ENCODE data around the gene BTBD9. TPM values are rescaled to one million over a fixed set of nuclear protein-coding genes. Genes with fewer than 3 reads are reported as not detected.

The BTBD9 gene
- total and polyA plus RNA-seq, 2 experiments from 2014 or later: 10.0 to 13.7 TPM

DNA sequence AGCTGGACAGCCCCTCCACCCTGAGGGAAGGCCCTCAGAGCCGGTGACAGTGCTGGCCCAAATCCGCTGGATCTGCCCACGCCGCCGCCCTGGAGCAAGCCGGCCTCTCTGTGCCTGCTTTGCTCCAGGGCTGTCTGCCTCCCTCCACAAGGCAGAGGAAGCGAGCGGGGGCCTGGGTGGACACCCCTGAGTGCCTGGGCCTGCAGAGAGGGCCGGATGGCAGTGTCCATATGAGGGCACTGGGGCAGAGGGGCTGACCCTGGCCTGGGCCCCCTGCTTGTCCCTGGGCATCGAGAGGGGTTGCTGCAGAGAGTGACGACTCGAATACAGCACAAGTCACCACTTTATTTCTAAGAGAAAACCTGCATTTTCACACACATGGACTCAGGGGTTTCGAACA is 471.6 kb downstream of the BTBD9 start:
- Histone ChIP-seq H3K79me2 (ENCODE audit: insufficient read depth) (no peaks in the 10 kb centered on the region), H2AFZ (no peak overlapping the region), H3K27ac (no peak overlapping the region), H3K4me3 (no peak overlapping the region), H4K20me1 (ENCODE audit: insufficient read depth) (no peaks in the 10 kb centered on the region), H3K4me1 (ENCODE audit: insufficient read depth) (no peaks in the 10 kb centered on the region), H3K9me3 (ENCODE audit: low read depth) (no peaks in the 10 kb centered on the region), H3K4me2 (ENCODE audit: unreplicated experiment) (no peak overlapping the region), H3K9me2 (ENCODE audit: insufficient read depth) (no peaks in the 10 kb centered on the region), H3K27me3 (replicated peaks; ENCODE audit: insufficient read depth) (no peaks in the 10 kb centered on the region), H3K9ac (no peak overlapping the region), H3F3A (ENCODE audit: insufficient read depth) (no peaks in the 10 kb centered on the region), H3K36me3 (ENCODE audit: low read depth) (no peaks in the 10 kb centered on the region)
- in situ Hi-C loops (cut with MboI): no loop called here
- no peak for TF ChIP-seq EZH2phosphoT487 (IDR thresholded peaks at IDR 0.05; ENCODE audit: insufficient read depth, low read depth)
- no peak for TF ChIP-seq EZH2 (IDR thresholded peaks at IDR 0.05; ENCODE audit: insufficient read depth, poor library complexity, severe bottlenecking)
- WGBS, 2 experiments (ENCODE audit: low coverage in 1 of 2, low lambda C conversion rate in 2 of 2, missing lambda C conversion rate in 2 of 2): 89 to 94% methylated on average over 8 to 13 of the region's 13 CpGs
- DNase-seq: no peak

DNA sequence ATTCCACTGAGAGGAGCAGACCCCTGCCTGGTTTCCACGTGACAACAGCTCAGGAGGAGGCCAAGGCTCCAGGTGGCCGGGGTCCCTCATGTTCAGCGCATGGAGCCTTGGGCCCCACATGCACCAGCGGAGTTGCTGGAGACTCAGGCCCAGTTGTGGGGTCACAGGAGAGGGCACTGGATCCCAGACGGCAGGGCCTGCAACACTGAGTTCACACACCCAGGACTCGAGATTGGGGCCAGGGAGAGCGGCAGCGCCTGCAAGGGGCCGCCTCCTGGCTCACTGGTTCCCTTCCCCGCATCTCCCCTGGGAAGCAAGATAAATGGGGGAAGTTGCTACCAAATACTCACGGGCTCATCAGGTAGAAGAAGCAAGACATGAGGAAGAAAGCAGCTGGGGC is 472.1 kb downstream of the BTBD9 start:
- Histone ChIP-seq H3K9me2 (ENCODE audit: insufficient read depth) (no peaks in the 10 kb centered on the region), H3K9ac (no peak overlapping the region), H2AFZ (no peak overlapping the region), H3F3A (ENCODE audit: insufficient read depth) (no peaks in the 10 kb centered on the region), H3K4me3 (no peak overlapping the region), H3K4me2 (ENCODE audit: unreplicated experiment) (no peak overlapping the region), H3K36me3 (ENCODE audit: low read depth) (no peaks in the 10 kb centered on the region), H3K9me3 (ENCODE audit: low read depth) (no peaks in the 10 kb centered on the region), H4K20me1 (ENCODE audit: insufficient read depth) (no peaks in the 10 kb centered on the region), H3K4me1 (ENCODE audit: insufficient read depth) (no peaks in the 10 kb centered on the region), H3K27me3 (replicated peaks; ENCODE audit: insufficient read depth) (no peaks in the 10 kb centered on the region), H3K27ac (no peak overlapping the region), H3K79me2 (ENCODE audit: insufficient read depth) (no peaks in the 10 kb centered on the region)
- WGBS, 2 experiments (ENCODE audit: low coverage in 1 of 2, low lambda C conversion rate in 2 of 2, missing lambda C conversion rate in 2 of 2): 96 to 98% methylated on average over 11 of the region's 11 CpGs
- in situ Hi-C loops (cut with MboI): no loop called here
- TF ChIP-seq EZH2phosphoT487 (IDR thresholded peaks at IDR 0.05; ENCODE audit: insufficient read depth, low read depth): no peak
- no peak for TF ChIP-seq EZH2 (IDR thresholded peaks at IDR 0.05; ENCODE audit: insufficient read depth, poor library complexity, severe bottlenecking)
- no peak for DNase-seq

DNA sequence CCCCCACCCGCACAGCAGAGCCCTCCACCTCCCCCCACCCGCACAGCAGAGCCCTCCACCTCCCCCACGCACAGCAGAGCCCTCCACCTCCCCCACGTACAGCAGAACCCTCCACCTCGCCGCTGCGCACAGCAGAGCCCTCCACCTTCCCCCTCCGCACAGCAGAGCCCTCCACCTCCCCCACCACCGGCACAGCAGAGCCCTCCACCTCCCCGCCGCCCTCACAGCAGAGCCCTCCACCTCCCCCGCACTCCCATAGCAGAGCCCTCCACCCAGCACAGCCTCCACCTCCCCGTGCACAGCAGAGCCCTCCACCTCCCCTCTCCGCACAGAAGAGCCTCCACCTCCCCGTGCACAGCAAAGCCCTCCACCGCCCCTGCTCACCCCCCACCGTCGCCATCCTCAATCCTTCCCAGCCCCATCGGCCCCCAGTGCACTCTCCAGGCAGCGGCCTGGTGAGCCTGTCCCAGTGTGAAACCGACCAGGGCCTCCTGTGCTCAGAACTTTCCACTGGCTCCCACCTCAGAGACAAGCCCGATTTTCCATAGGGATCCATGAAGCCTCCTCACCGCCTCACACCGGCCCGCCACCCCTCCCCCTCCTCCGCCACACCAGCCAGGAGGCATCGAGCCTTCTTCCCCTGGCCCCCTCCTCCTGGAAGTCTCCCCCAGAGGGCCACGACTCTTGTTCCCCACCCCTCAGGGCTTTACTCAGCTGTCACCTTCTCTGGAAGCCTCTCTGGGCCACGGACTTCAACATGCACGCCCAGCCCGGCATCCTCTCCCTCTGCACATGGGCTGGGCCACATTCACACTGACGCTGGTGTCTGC is 473.1 kb downstream of the BTBD9 start:
- H4K20me1 ChIP-seq (ENCODE audit: insufficient read depth): no peaks in the 10 kb centered on the region
- H3K9ac ChIP-seq: no peak overlapping the region
- H3F3A ChIP-seq (ENCODE audit: insufficient read depth): no peaks in the 10 kb centered on the region
- H3K79me2 ChIP-seq (ENCODE audit: insufficient read depth): no peaks in the 10 kb centered on the region
- no peak overlapping the region for H2AFZ ChIP-seq
- no peak overlapping the region for H3K4me2 ChIP-seq (ENCODE audit: unreplicated experiment)
- WGBS, 2 experiments (ENCODE audit: low coverage in 1 of 2, low lambda C conversion rate in 2 of 2, missing lambda C conversion rate in 2 of 2): 75% methylated on average over 10 to 32 of the region's 32 CpGs
- H3K9me2 ChIP-seq (ENCODE audit: insufficient read depth): no peaks in the 10 kb centered on the region
- H3K27ac ChIP-seq: no peak overlapping the region
- TF ChIP-seq EZH2 (IDR thresholded peaks at IDR 0.05; ENCODE audit: insufficient read depth, poor library complexity, severe bottlenecking) (no peak), EZH2phosphoT487 (IDR thresholded peaks at IDR 0.05; ENCODE audit: insufficient read depth, low read depth) (no peak)
- no peak overlapping the region for H3K4me3 ChIP-seq
- in situ Hi-C loops (cut with MboI): no loop called here
- no peaks in the 10 kb centered on the region for H3K36me3 ChIP-seq (ENCODE audit: low read depth)
- no peak for DNase-seq
- H3K27me3 ChIP-seq (replicated peaks; ENCODE audit: insufficient read depth): no peaks in the 10 kb centered on the region
- no peaks in the 10 kb centered on the region for H3K9me3 ChIP-seq (ENCODE audit: low read depth)
- no peaks in the 10 kb centered on the region for H3K4me1 ChIP-seq (ENCODE audit: insufficient read depth)

DNA sequence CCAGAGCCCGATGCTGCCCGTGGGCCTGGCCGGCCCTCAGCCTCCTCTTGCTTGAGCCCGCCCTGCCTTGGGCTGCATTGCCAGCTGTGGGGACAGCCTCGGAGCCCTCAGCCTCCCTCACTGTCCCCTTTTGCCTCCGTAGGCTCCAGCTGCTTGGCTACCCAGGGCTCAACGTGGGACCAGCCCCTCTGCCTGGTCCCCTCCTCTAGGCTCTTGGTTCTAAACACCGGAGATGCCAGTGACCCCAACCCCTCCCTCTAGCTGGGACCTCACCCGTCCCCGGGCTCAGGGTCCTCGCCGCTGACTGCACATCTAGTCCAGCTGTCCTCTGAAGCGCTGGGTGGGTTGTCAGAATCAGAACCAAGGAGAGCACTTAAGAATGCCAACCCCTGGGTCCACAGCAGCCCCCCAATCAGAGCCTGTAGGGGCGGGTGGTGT is 475.0 kb downstream of the BTBD9 start:
- Histone ChIP-seq H3K27me3 (replicated peaks; ENCODE audit: insufficient read depth) (no peaks in the 10 kb centered on the region), H3K9ac (peak overlapping the region; percentile 48), H4K20me1 (ENCODE audit: insufficient read depth) (no peaks in the 10 kb centered on the region), H3K9me3 (ENCODE audit: low read depth) (no peaks in the 10 kb centered on the region), H3K4me3 (0 out of 2 replicates have a peak overlapping the region, but pooled peaks have one; percentile 13), H3K79me2 (ENCODE audit: insufficient read depth) (no peaks in the 10 kb centered on the region), H3K4me2 (ENCODE audit: unreplicated experiment) (no peak overlapping the region), H2AFZ (no peak overlapping the region), H3F3A (ENCODE audit: insufficient read depth) (no peaks in the 10 kb centered on the region), H3K9me2 (ENCODE audit: insufficient read depth) (no peaks in the 10 kb centered on the region), H3K4me1 (ENCODE audit: insufficient read depth) (no peaks in the 10 kb centered on the region), H3K36me3 (ENCODE audit: low read depth) (no peaks in the 10 kb centered on the region), H3K27ac (no peak overlapping the region)
- DNase-seq: no peak
- in situ Hi-C loops (cut with MboI): no loop called here
- 79 to 80% methylated on average over 14 of the region's 14 CpGs for WGBS, 2 experiments (ENCODE audit: low coverage in 1 of 2, low lambda C conversion rate in 2 of 2, missing lambda C conversion rate in 2 of 2)
- TF ChIP-seq EZH2phosphoT487 (IDR thresholded peaks at IDR 0.05; ENCODE audit: insufficient read depth, low read depth): no peak
- TF ChIP-seq EZH2 (IDR thresholded peaks at IDR 0.05; ENCODE audit: insufficient read depth, poor library complexity, severe bottlenecking): no peak

Measured in GM23248 (cell line).